ENCODE data around the gene PRDX2.

DNA sequence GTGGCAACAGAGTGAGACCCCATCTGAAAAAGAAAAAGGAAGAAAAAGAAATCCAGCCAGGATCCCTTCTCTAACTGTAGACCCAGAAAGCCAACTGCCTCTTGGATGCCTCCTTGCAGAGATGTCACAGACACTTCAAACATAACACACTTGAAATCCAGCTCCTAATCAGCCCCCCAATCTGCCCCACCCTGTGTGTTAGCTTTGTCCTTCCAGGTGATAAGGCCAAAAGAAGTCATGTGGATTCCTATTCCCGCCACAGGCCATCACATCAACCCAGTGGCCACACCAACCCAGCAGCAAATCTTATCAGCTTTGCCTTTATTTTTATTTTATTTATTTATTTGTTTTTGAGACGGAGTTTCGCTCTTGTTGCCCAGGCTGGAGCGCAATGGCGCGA lies 41.9 kb downstream of the PRDX2 start:
- TF ChIP-seq CTCF (IDR thresholded peaks at IDR 0.05; ENCODE audit: poor library complexity), result no peak
- no peak for TF ChIP-seq EZH2 (IDR thresholded peaks at IDR 0.05; ENCODE audit: borderline replicate concordance)

All from hepatocyte (in vitro differentiated cells).